Measurements from ENCODE around the gene GEMIN7.
"Not testable (repeated sequence)": the region's sequence is repeated elsewhere in the genome, so short reads cannot be mapped to it uniquely, and the experiment has no call there.

Gene GEMIN7

GRCh38 chr19:45104658-45105349 is 25.7 kb downstream of the GEMIN7 start:
- no peak for DNase-seq (ENCODE audit: low read depth)

GRCh38 chr19:45106363-45106762 is 27.3 kb downstream of the GEMIN7 start:
- not testable (repeated sequence) for DNase-seq (ENCODE audit: low read depth)

GRCh38 chr19:45107621-45108150 is 28.6 kb downstream of the GEMIN7 start:
- no peak for DNase-seq (ENCODE audit: low read depth)

- DNase-seq (ENCODE audit: low read depth) = no peak
Measured at GRCh38 chr19:45110851-45111266, 31.8 kb downstream of the GEMIN7 start.

GRCh38 chr19:45112111-45112827 is 33.2 kb downstream of the GEMIN7 start:
- no peak for DNase-seq (ENCODE audit: low read depth)

- DNase-seq (ENCODE audit: low read depth) = no peak
Measured at GRCh38 chr19:45113628-45114027, 34.6 kb downstream of the GEMIN7 start.

GRCh38 chr19:45114116-45114515 is 35.1 kb downstream of the GEMIN7 start:
- DNase-seq (ENCODE audit: low read depth) = no peak

GRCh38 chr19:45115809-45116615 is 37.0 kb downstream of the GEMIN7 start:
- DNase-seq (ENCODE audit: low read depth) = no peak

- no peak for DNase-seq (ENCODE audit: low read depth)
Measured at GRCh38 chr19:45117167-45117594, 38.1 kb downstream of the GEMIN7 start.

GRCh38 chr19:45117671-45118070 is 38.6 kb downstream of the GEMIN7 start:
- DNase-seq (ENCODE audit: low read depth) = no peak

GRCh38 chr19:45118106-45118505 is 39.0 kb downstream of the GEMIN7 start:
- DNase-seq (ENCODE audit: low read depth) = no peak

GRCh38 chr19:45118591-45119355 is 39.7 kb downstream of the GEMIN7 start:
- DNase-seq (ENCODE audit: low read depth) = not testable (repeated sequence)

- no peak for DNase-seq (ENCODE audit: low read depth)
Measured at GRCh38 chr19:45119582-45119981, 40.5 kb downstream of the GEMIN7 start.

- DNase-seq (ENCODE audit: low read depth) = no peak
Measured at GRCh38 chr19:45121827-45122345, 42.8 kb downstream of the GEMIN7 start.

- no peak for DNase-seq (ENCODE audit: low read depth)
Measured at GRCh38 chr19:45122832-45123231, 43.8 kb downstream of the GEMIN7 start.

GRCh38 chr19:45123440-45123850 is 44.4 kb downstream of the GEMIN7 start:
- DNase-seq (ENCODE audit: low read depth) = no peak

- DNase-seq (ENCODE audit: low read depth) = no peak
Measured at GRCh38 chr19:45124021-45124420, 45.0 kb downstream of the GEMIN7 start.

- no peak for DNase-seq (ENCODE audit: low read depth)
Measured at GRCh38 chr19:45125360-45125759, 46.3 kb downstream of the GEMIN7 start.

- peak; percentile 21 for DNase-seq (ENCODE audit: low read depth)
Measured at GRCh38 chr19:45125975-45126493, 47.0 kb downstream of the GEMIN7 start.

GRCh38 chr19:45126654-45127053 is 47.6 kb downstream of the GEMIN7 start:
- DNase-seq (ENCODE audit: low read depth) = no peak

- no peak for DNase-seq (ENCODE audit: low read depth)
Measured at GRCh38 chr19:45128146-45128545, 49.1 kb downstream of the GEMIN7 start.

Data from stimulated activated CD8-positive, alpha-beta memory T cell treated with anti-CD3 and anti-CD28 coated beads, Interleukin-15, amount 100 ng/mL, for 24 hours (primary cell).